Measurements from ENCODE around the gene TESK2.
"Not testable (repeated sequence)": the region's sequence is repeated elsewhere in the genome, so short reads cannot be mapped to it uniquely, and the experiment has no call there.

The TESK2 gene

GRCh38 chr1:45490626-45491486 is at the start of gene TESK2:
Gene TESK2 (minus strand): TSS chr1:45491163. CDS start chr1:45457785, 33,378 bp downstream.
- peak; percentile 98 for DNase-seq (ENCODE audit: low spot score)

GRCh38 chr1:45536886-45537285 is 45.9 kb upstream of the TESK2 start:
- DNase-seq (ENCODE audit: low spot score) = no peak

- no peak for DNase-seq (ENCODE audit: low spot score)
These were observed 45.2 kb upstream of the TESK2 start for GRCh38 chr1:45535988-45536766.

GRCh38 chr1:45531873-45532272 is 40.9 kb upstream of the TESK2 start:
- DNase-seq (ENCODE audit: low spot score) = no peak

GRCh38 chr1:45530632-45531135 is 39.7 kb upstream of the TESK2 start:
- no peak for DNase-seq (ENCODE audit: low spot score)

GRCh38 chr1:45526135-45526644 is 35.2 kb upstream of the TESK2 start:
- no peak for DNase-seq (ENCODE audit: low spot score)

- not testable (repeated sequence) for DNase-seq (ENCODE audit: low spot score)
These were observed 33.0 kb upstream of the TESK2 start for GRCh38 chr1:45523975-45524374.

- DNase-seq (ENCODE audit: low spot score) = not testable (repeated sequence)
These were observed 32.6 kb upstream of the TESK2 start for GRCh38 chr1:45523516-45523915.

- DNase-seq (ENCODE audit: low spot score) = peak; percentile 39
These were observed 31.6 kb upstream of the TESK2 start for GRCh38 chr1:45522324-45523104.

GRCh38 chr1:45521413-45522323 is 30.7 kb upstream of the TESK2 start, which contains the start of gene PRDX1:
Gene PRDX1 (minus strand): TSS chr1:45521884. CDS start chr1:45519043, 2,841 bp downstream.
- DNase-seq (ENCODE audit: low spot score) = peak; percentile 98

GRCh38 chr1:45519774-45520173 is 28.8 kb upstream of the TESK2 start:
- DNase-seq (ENCODE audit: low spot score) = not testable (repeated sequence)

- DNase-seq (ENCODE audit: low spot score) = no peak
These were observed 27.9 kb upstream of the TESK2 start for GRCh38 chr1:45518910-45519309.

GRCh38 chr1:45518366-45518765 is 27.4 kb upstream of the TESK2 start:
- not testable (repeated sequence) for DNase-seq (ENCODE audit: low spot score)

GRCh38 chr1:45516465-45516864 is 25.5 kb upstream of the TESK2 start:
- no peak for DNase-seq (ENCODE audit: low spot score)

GRCh38 chr1:45516036-45516435 is 25.1 kb upstream of the TESK2 start:
- no peak for DNase-seq (ENCODE audit: low spot score)

GRCh38 chr1:45513532-45514260 is 22.7 kb upstream of the TESK2 start:
- DNase-seq (ENCODE audit: low spot score) = not testable (repeated sequence)

- DNase-seq (ENCODE audit: low spot score) = peak; percentile 57
These were observed 21.7 kb upstream of the TESK2 start for GRCh38 chr1:45512641-45513054.

- no peak for DNase-seq (ENCODE audit: low spot score)
These were observed 20.1 kb upstream of the TESK2 start for GRCh38 chr1:45510972-45511527.
